Measurements from ENCODE around the gene ZSWIM7. TPM values are rescaled to one million over a fixed set of nuclear protein-coding genes. Genes with fewer than 3 reads are reported as not detected.
"Not testable (repeated sequence)": the region's sequence is repeated elsewhere in the genome, so short reads cannot be mapped to it uniquely, and the experiment has no call there.

ZSWIM7 gene
- total RNA-seq, 2 donors from 2014 or later = 15.1 to 16.5 TPM

DNA sequence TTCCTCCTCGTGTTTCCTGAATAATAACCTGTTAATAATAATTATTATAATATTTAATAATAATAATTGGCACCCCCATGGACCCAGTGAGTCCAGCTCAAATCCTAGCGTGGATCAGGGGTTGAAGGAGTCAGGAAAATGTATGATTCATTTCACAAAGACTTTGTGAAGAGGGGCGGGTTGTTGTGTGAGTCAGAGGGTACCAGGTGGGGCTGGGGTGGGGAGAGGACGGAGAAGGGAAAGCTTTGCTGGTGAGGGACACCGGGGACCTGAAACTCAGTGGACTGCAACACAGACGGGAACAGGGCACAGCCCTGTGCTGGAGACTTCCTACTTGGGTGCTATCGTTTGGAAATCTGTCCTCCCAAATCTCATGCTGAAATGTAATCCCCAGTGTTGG lies 57.7 kb downstream of the ZSWIM7 start:
- intact Hi-C loops (cut with DNase I) = no loop called here

DNA sequence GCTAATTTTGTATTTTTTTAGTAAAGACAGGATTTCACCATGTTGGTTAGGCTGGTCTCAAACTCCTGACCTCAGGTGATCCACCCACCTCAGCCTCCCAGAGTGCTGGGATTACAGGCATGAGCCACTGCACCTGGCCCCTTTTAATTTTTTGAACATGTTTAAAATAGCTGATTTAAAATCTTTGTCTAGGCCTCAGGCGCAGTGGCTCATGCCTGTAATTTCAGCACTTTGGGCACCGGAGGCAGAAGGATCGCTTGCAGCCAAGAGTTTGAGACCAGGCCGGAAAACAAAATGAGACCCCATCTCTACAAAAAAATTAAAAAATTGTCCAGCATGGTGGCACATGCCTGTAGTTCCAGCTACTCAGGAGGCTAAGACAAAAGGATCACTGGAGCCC lies 63.0 kb downstream of the ZSWIM7 start:
- H3K27ac ChIP-seq = not testable (repeated sequence)

More for the DNA sequence above, 57.7 kb downstream of the ZSWIM7 start:
- Histone ChIP-seq H3K27ac (no peak overlapping the region), H3K4me3 (no peak overlapping the region), H3K4me1 (replicated peaks) (peaks cover 5% of the 10 kb centered on the region), H3K27me3 (replicated peaks; ENCODE audit: insufficient read depth) (no peaks in the 10 kb centered on the region), H3K36me3 (no peaks in the 10 kb centered on the region), H3K9me3 (no peaks in the 10 kb centered on the region)
- TF ChIP-seq POLR2A (IDR thresholded peaks at IDR 0.05) = no peak
- TF ChIP-seq, protein P1, sequence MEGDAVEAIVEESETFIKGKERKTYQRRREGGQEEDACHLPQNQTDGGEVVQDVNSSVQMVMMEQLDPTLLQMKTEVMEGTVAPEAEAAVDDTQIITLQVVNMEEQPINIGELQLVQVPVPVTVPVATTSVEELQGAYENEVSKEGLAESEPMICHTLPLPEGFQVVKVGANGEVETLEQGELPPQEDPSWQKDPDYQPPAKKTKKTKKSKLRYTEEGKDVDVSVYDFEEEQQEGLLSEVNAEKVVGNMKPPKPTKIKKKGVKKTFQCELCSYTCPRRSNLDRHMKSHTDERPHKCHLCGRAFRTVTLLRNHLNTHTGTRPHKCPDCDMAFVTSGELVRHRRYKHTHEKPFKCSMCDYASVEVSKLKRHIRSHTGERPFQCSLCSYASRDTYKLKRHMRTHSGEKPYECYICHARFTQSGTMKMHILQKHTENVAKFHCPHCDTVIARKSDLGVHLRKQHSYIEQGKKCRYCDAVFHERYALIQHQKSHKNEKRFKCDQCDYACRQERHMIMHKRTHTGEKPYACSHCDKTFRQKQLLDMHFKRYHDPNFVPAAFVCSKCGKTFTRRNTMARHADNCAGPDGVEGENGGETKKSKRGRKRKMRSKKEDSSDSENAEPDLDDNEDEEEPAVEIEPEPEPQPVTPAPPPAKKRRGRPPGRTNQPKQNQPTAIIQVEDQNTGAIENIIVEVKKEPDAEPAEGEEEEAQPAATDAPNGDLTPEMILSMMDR (IDR thresholded peaks at IDR 0.05) = no peak
- no peak for TF ChIP-seq POLR2AphosphoS5 (IDR thresholded peaks at IDR 0.05)
- 88% methylated on average over 7 of the region's 7 CpGs for WGBS
- no peak for DNase-seq (ENCODE audit: low spot score)

DNA sequence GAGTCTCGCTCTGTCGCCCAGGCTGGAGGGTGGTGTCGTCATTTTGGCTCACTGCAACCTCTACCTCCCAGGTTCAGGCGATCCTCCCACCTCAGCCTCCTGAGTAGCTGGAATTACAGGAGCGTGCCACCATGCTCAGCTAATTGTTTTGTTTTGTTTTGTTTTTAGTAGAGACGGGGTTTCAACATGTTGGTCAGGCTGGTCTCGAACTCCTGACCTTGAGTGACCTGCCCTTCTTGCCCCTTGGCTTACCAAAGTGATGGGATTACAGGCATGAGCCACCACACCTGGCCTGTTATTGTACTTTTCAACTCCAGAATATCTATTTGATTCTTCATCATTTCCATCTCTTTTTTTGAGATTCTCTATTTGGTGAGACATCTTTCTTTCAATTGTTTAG lies 63.6 kb downstream of the ZSWIM7 start:
- no peaks in the 10 kb centered on the region for H3K36me3 ChIP-seq
- no peaks in the 10 kb centered on the region for H3K27me3 ChIP-seq (replicated peaks; ENCODE audit: insufficient read depth)
- no peaks in the 10 kb centered on the region for H3K9me3 ChIP-seq
- no peak overlapping the region for H3K27ac ChIP-seq
- DNase-seq (ENCODE audit: low spot score) = no peak
- 97% methylated on average over 7 of the region's 7 CpGs for WGBS
- no peak overlapping the region for H3K4me3 ChIP-seq
- TF ChIP-seq POLR2AphosphoS5 (IDR thresholded peaks at IDR 0.05) (no peak), POLR2A (IDR thresholded peaks at IDR 0.05) (no peak)
- TF ChIP-seq, protein P1 (IDR thresholded peaks at IDR 0.05) = no peak
- H3K4me1 ChIP-seq (replicated peaks) = no peaks in the 10 kb centered on the region
- intact Hi-C loops (cut with DNase I) = no loop called here

More for the DNA sequence above, 63.0 kb downstream of the ZSWIM7 start:
- H3K4me3 ChIP-seq; DNase-seq (ENCODE audit: low spot score); H3K27me3 ChIP-seq (replicated peaks; ENCODE audit: insufficient read depth); H3K4me1 ChIP-seq (replicated peaks); intact Hi-C loops (cut with DNase I); H3K9me3 ChIP-seq; H3K36me3 ChIP-seq: not testable (repeated sequence)
- WGBS = 99% methylated on average over 4 of the region's 4 CpGs

DNA sequence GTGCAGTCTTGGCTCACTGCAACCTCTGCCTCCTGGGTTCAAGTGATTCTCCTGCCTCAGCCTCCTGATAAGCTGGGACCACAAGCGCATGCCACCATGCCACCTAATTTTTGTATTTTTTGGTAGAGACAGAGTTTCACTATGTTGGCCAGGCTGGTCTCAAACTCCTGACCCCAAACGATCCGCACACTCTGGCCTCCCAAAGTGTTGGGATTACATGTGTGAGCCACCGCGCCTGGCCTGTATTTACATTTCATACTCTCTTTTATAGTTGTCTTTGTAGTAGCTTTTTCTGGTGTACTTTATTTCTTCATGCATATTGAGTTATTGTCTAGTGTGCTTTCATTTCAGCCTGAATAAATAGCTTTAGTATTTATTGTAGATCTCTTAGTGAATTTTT lies 64.6 kb downstream of the ZSWIM7 start:
- TF ChIP-seq, protein P1 (IDR thresholded peaks at IDR 0.05) = no peak
- TF ChIP-seq POLR2AphosphoS5 (IDR thresholded peaks at IDR 0.05) = no peak
- TF ChIP-seq POLR2A (IDR thresholded peaks at IDR 0.05) = no peak
- WGBS = 80% methylated on average over 5 of the region's 5 CpGs
- Histone ChIP-seq H3K36me3 (no peaks in the 10 kb centered on the region), H3K27ac (no peak overlapping the region), H3K4me3 (no peak overlapping the region), H3K9me3 (no peaks in the 10 kb centered on the region), H3K27me3 (replicated peaks; ENCODE audit: insufficient read depth) (no peaks in the 10 kb centered on the region), H3K4me1 (replicated peaks) (no peaks in the 10 kb centered on the region)
- intact Hi-C loops (cut with DNase I) = no loop called here
- no peak for DNase-seq (ENCODE audit: low spot score)

DNA sequence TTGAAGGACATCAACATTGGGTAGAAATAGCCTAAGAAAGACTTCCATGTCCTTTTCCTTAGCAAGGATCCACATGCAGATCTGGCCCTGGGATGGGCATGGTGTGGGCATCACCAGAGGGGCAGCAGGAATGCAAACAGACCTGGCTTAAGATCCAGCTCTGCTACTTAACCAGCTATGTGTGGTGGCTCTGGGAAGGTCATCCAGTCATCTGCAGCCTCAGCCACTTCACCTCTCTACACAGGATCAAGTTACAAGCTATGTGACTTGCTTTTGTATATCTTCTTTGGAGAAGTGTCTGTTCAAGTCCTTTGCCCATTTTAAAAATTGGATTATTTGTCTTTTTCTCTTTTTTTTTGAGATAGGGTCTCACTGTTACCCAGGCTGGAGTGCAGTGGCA lies 68.1 kb downstream of the ZSWIM7 start:
- TF ChIP-seq POLR2A (IDR thresholded peaks at IDR 0.05) = no peak
- TF ChIP-seq, protein P1 (IDR thresholded peaks at IDR 0.05) = no peak
- TF ChIP-seq POLR2AphosphoS5 (IDR thresholded peaks at IDR 0.05) = no peak
- H3K27me3 ChIP-seq (replicated peaks; ENCODE audit: insufficient read depth) = no peaks in the 10 kb centered on the region
- no peak for DNase-seq (ENCODE audit: low spot score)
- intact Hi-C loops (cut with DNase I) = no loop called here
- no peaks in the 10 kb centered on the region for H3K36me3 ChIP-seq
- no peak overlapping the region for H3K4me3 ChIP-seq
- H3K4me1 ChIP-seq (replicated peaks) = no peaks in the 10 kb centered on the region
- H3K27ac ChIP-seq = no peak overlapping the region
- no peaks in the 10 kb centered on the region for H3K9me3 ChIP-seq

All from prostate gland (tissue), 2 donors.